NT2/D1 (cell line): ENCODE data around the gene PTP4A1.

Experiments
- DNase-seq: peaks from one replicate; pipeline ENCODE4 v3.0.0-alpha.2; 2011; ENCODE audit warnings: low read depth, low spot score
- H3K27me3 ChIP-seq: 2 replicates; pipeline ENCODE4 v1.6.0; 2011; ENCODE audit warnings: mild to moderate bottlenecking; ENCODE audit not compliant: insufficient read length, insufficient read depth
- H3K36me3 ChIP-seq: 2 replicates; pipeline ENCODE4 v1.6.1; 2011; ENCODE audit warnings: mild to moderate bottlenecking, low read length, mixed read lengths; ENCODE audit not compliant: insufficient read depth, insufficient read length
- H3K4me1 ChIP-seq: 2 replicates; pipeline ENCODE4 v1.5.1; 2011; ENCODE audit not compliant: insufficient read depth, insufficient read length
- H3K4me3 ChIP-seq: 2 replicates; pipeline ENCODE4 v1.5.1; 2011; ENCODE audit warnings: low read depth; ENCODE audit not compliant: insufficient read length
- H3K9ac ChIP-seq: 2 replicates; pipeline ENCODE4 v1.6.0; 2011; ENCODE audit warnings: low read depth; ENCODE audit not compliant: insufficient read length
- H3K9me3 ChIP-seq: 2 replicates; pipeline ENCODE4 v1.5.1; 2011; ENCODE audit warnings: mild to moderate bottlenecking, low read length; ENCODE audit not compliant: insufficient read depth
- SUZ12 ChIP-seq: IDR thresholded peaks from 2 replicates; pipeline ENCODE4 v1.6.1; 2011; ENCODE audit not compliant: insufficient read length, insufficient read depth; ENCODE audit errors: extremely low read depth
- YY1 ChIP-seq: IDR thresholded peaks from 2 replicates; pipeline ENCODE4 v1.6.1; 2011; ENCODE audit not compliant: insufficient read length, insufficient read depth
- ZNF274 ChIP-seq: IDR thresholded peaks from 2 replicates; pipeline ENCODE4 v1.6.1; 2011; ENCODE audit warnings: mild to moderate bottlenecking, low read depth, low read length

Gene PTP4A1

DNA sequence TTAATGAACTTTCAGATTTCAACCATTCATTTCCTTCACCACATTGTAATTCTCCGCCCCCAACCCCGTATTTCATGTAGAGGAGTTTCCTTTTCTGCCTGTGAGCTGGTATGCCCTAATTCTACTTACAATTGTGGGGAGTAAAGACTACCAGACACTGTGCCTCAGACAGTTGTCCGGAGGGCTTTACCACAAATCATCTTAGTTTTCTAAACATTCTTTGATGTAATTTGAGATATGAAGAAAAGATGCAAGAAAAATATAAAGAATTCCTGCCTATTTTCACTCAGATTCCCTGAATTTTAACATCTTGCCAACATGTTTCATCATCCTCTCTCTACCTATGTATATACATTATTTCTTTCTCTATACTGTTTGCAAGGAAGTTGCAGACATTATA is 28.3 kb upstream of the PTP4A1 start:
- Histone ChIP-seq H3K27me3 (peaks cover 79% of the 10 kb centered on the region), H3K9me3 (no peaks in the 10 kb centered on the region), H3K4me3 (no peak overlapping the region), H3K9ac (no peak overlapping the region), H3K4me1 (no peaks in the 10 kb centered on the region), H3K36me3 (no peaks in the 10 kb centered on the region)
- no peak for TF ChIP-seq SUZ12
- DNase-seq = no peak

DNA sequence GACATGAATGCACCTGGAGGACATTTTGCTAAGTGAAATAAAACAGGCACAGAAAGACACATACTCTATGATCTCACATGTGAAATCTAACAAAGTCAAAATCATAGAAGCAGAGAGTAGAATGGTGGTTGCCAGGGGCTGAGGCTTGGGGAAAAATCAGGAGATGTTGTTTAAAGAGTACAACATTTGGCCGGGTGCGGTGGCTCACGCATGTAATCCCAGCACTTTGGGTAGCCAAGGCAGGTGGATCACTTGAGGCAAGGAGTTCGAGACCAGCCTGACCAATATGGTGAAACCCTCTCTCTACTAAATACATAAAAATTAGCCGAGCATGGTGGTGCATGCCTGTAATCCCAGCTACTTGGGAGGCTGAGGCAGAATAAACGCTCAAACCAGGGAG is 26.0 kb upstream of the PTP4A1 start:
- TF ChIP-seq YY1 (no peak), SUZ12 (no peak), ZNF274 (no peak)
- H3K9ac ChIP-seq = no peak overlapping the region
- H3K9me3 ChIP-seq = no peaks in the 10 kb centered on the region

DNA sequence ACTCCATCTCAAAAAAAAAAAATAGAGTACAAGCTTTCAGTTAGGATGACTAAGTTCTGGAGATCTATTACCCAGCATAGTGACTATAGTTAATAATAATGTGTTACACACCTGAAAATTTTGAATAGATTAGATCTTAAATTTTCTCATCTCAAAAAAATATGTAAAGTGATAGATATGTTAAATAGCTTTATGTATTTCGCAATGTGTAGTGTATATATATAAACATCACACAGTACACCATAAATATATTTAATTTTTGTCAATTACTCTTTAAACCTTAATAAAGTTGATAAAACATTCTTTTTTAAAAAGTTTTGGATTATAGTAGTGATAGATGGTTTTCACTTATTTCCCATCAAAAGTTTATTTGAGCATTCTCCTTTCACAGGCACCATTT is 25.6 kb upstream of the PTP4A1 start:
- Histone ChIP-seq H3K4me1 (no peaks in the 10 kb centered on the region), H3K36me3 (no peaks in the 10 kb centered on the region), H3K27me3 (peaks cover 55% of the 10 kb centered on the region), H3K9ac (no peak overlapping the region), H3K4me3 (no peak overlapping the region), H3K9me3 (no peaks in the 10 kb centered on the region)
- TF ChIP-seq ZNF274 = no peak
- no peak for TF ChIP-seq SUZ12
- TF ChIP-seq YY1 = no peak
- DNase-seq = no peak

More for the DNA sequence above, 26.0 kb upstream of the PTP4A1 start:
- DNase-seq = no peak
- Histone ChIP-seq H3K4me1 (no peaks in the 10 kb centered on the region), H3K36me3 (no peaks in the 10 kb centered on the region), H3K4me3 (no peak overlapping the region), H3K27me3 (peaks cover 60% of the 10 kb centered on the region)

DNA sequence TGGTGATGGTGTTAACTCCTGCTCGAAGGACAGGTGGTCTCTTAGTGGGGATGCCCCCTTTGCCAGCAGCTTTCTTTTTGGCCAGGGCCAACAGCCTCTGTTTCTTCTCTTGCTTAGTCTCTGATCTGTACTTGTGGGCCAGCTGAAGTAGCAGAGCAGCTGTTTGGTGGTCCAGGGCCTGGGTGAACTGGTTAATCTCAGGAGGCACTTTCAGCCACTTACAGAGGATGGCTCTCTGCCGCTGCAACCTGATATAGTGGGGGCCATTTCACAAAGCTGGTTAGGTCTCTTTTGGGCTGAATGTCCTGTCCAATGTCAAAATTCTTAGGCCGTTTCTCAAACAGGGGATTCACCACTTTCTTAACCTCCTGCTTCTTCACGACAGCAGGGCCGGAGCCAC is 23.2 kb upstream of the PTP4A1 start:
- no peak overlapping the region for H3K9ac ChIP-seq
- H3K4me3 ChIP-seq = no peak overlapping the region
- no peak for DNase-seq
- no peak for TF ChIP-seq YY1
- no peak for TF ChIP-seq SUZ12
- no peak for TF ChIP-seq ZNF274
- no peaks in the 10 kb centered on the region for H3K9me3 ChIP-seq
- H3K36me3 ChIP-seq = no peaks in the 10 kb centered on the region
- no peaks in the 10 kb centered on the region for H3K4me1 ChIP-seq
- H3K27me3 ChIP-seq = peaks cover 31% of the 10 kb centered on the region

DNA sequence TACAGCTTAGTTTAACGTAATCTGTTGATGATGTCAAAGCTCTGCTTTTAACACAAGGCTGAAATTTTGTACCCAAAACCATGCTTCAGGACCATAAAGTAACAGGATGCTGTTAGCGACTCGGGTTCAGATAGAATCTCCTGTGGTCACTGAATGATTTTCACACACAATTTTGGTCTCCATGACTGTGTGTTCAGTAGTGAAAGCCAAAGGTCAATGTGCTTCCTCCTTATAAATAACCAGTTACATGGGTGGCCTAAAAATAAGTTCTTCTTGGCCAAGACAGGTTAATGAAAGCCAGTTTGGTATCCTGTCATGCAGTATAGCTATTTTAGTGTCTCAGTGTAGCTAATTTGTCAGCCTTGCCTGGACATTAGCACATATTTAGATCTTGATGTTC is 19.1 kb upstream of the PTP4A1 start:
- no peak for DNase-seq
- peaks cover 7% of the 10 kb centered on the region for H3K27me3 ChIP-seq
- H3K9me3 ChIP-seq = no peaks in the 10 kb centered on the region
- no peaks in the 10 kb centered on the region for H3K36me3 ChIP-seq
- H3K9ac ChIP-seq = no peak overlapping the region
- TF ChIP-seq SUZ12 = no peak
- no peak for TF ChIP-seq YY1
- TF ChIP-seq ZNF274 = no peak
- H3K4me3 ChIP-seq = no peak overlapping the region
- H3K4me1 ChIP-seq = no peaks in the 10 kb centered on the region

DNA sequence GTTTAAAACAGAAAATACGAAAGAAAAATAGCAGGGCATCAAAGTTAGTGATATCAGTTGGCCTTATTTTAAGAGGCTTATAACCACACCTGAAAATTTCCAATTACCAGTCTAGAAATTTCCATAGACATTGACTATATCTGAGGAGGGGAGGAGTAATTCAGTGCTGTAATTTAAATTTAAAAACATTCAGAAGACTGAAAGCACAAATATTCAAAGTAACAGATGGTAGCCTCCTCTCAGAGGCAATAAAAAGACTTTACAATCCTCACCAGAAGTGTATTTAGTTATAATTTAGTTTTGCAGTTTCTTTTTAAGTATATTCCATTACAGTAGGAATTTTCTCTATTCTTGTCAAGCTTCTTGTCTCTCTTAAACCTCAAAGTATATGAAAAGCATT is 18.4 kb upstream of the PTP4A1 start:
- H3K4me1 ChIP-seq = no peaks in the 10 kb centered on the region
- no peak for TF ChIP-seq YY1
- TF ChIP-seq SUZ12 = no peak
- TF ChIP-seq ZNF274 = no peak
- H3K36me3 ChIP-seq = no peaks in the 10 kb centered on the region
- H3K9me3 ChIP-seq = no peaks in the 10 kb centered on the region
- H3K9ac ChIP-seq = no peak overlapping the region
- H3K4me3 ChIP-seq = no peak overlapping the region
- DNase-seq = no peak
- peaks cover 4% of the 10 kb centered on the region for H3K27me3 ChIP-seq

DNA sequence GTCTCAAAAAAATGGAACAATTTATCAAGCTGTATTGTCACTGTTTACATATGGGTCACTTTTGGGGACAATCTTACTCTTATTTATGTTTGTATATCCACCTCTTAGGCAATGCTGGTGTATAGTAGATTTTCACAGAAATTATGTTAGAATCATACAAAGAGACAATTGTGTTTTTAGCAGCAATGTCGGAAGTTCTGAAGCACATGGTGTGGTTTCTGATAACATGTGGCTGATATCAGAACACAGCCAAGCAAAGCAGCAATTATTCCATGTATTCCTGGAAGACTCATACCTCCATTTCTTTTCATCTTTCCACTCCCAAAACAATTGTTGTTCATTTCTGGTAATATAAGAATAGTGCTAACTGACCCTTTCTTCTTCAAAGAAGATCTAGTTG is 17.5 kb upstream of the PTP4A1 start:
- TF ChIP-seq ZNF274 (no peak), YY1 (no peak)
- H3K4me1 ChIP-seq = no peaks in the 10 kb centered on the region

DNA sequence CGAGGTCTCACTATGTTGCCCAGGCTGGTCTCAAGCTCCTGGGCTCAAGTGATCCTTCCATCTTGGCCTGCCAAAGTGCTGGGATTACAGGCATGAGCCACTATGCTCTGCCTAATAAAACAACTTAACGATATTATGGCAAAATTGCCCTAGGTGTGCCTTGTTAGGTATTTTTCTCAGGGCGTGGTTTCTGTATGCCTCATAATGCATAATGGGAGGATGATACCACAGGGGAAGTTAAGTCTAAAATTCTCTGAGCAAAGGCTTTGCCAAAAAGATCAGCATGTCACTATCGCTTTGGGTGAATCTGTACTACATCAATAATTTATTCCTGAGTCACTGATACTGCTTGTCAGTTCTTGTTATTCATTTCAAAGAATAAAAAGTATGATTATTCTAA is 15.9 kb upstream of the PTP4A1 start:
- H3K9me3 ChIP-seq = no peaks in the 10 kb centered on the region
- H3K36me3 ChIP-seq = no peaks in the 10 kb centered on the region
- no peaks in the 10 kb centered on the region for H3K27me3 ChIP-seq
- H3K9ac ChIP-seq = no peak overlapping the region
- no peaks in the 10 kb centered on the region for H3K4me1 ChIP-seq
- no peak for DNase-seq
- no peak for TF ChIP-seq YY1
- TF ChIP-seq SUZ12 = no peak
- no peak for TF ChIP-seq ZNF274
- no peak overlapping the region for H3K4me3 ChIP-seq

More for the DNA sequence above, 17.5 kb upstream of the PTP4A1 start:
- H3K27me3 ChIP-seq = no peaks in the 10 kb centered on the region
- H3K9me3 ChIP-seq = no peaks in the 10 kb centered on the region
- H3K4me3 ChIP-seq = no peak overlapping the region
- DNase-seq = no peak
- H3K36me3 ChIP-seq = no peaks in the 10 kb centered on the region
- no peak overlapping the region for H3K9ac ChIP-seq
